HEK293T (cell line): Measurements from ENCODE around the gene KIAA0513.

Experiments used
- ARNT ChIP-seq: fragments of 450-650 bp; IDR thresholded peaks from 2 replicates; pipeline ENCODE4 v1.6.1; 2017; ENCODE audit warnings: mild to moderate bottlenecking
- BHLHE40 ChIP-seq: fragments of 450-650 bp; IDR thresholded peaks from 2 replicates; pipeline ENCODE4 v1.6.1; 2016; ENCODE audit warnings: mild to moderate bottlenecking, moderate library complexity, borderline replicate concordance
- CTBP1 ChIP-seq: fragments of 450-650 bp; IDR thresholded peaks from 2 replicates; pipeline ENCODE4 v1.6.1; 2016; ENCODE audit warnings: borderline replicate concordance
- ELF4 ChIP-seq: fragments of 450-650 bp; IDR thresholded peaks from 2 replicates; pipeline ENCODE4 v1.6.1; 2017; ENCODE audit warnings: antibody characterized with exemption
- FOXA1 ChIP-seq: fragments of 450-650 bp; IDR thresholded peaks from 2 replicates; pipeline ENCODE4 v1.6.1; 2016; ENCODE audit warnings: mild to moderate bottlenecking
- FOXK2 ChIP-seq: fragments of 450-650 bp; IDR thresholded peaks from 2 replicates; pipeline ENCODE4 v1.6.1; 2016; ENCODE audit warnings: mild to moderate bottlenecking
- FOXM1 ChIP-seq: fragments of 450-650 bp; IDR thresholded peaks from 2 replicates; pipeline ENCODE4 v1.6.1; 2017; ENCODE audit warnings: mild to moderate bottlenecking, borderline replicate concordance
- HDGF ChIP-seq: fragments of 450-650 bp; IDR thresholded peaks from 2 replicates; pipeline ENCODE4 v1.6.1; 2017; ENCODE audit warnings: antibody characterized with exemption, borderline replicate concordance
- LEF1 ChIP-seq: fragments of 450-650 bp; IDR thresholded peaks from 2 replicates; pipeline ENCODE4 v1.6.1; 2017; ENCODE audit warnings: mild to moderate bottlenecking, borderline replicate concordance
- NFRKB ChIP-seq: fragments of 450-650 bp; IDR thresholded peaks from 2 replicates; pipeline ENCODE4 v1.6.1; 2016; ENCODE audit warnings: mild to moderate bottlenecking, moderate library complexity
- PKNOX1 ChIP-seq: fragments of 450-650 bp; IDR thresholded peaks from 2 replicates; pipeline ENCODE4 v1.6.1; 2016
- SP1 ChIP-seq: fragments of 450-650 bp; IDR thresholded peaks from 2 replicates; pipeline ENCODE4 v1.6.1; 2017
- SUZ12 ChIP-seq: fragments of 450-650 bp; IDR thresholded peaks from 2 replicates; pipeline ENCODE4 v1.6.1; 2016; ENCODE audit warnings: mild to moderate bottlenecking
- TARDBP ChIP-seq: fragments of 450-650 bp; IDR thresholded peaks from 2 replicates; pipeline ENCODE4 v1.6.1; 2016

GRCh38 chr16:85017151-85017550 lies 10.4 kb upstream of the KIAA0513 start:
- TF ChIP-seq BHLHE40 (no peak), PKNOX1 (no peak), FOXA1 (no peak), FOXK2 (no peak), FOXM1 (no peak), ARNT (no peak), SUZ12 (no peak), NFRKB (no peak), SP1 (no peak), ELF4 (no peak), LEF1 (no peak), HDGF (no peak), TARDBP (no peak), CTBP1 (no peak)
